Left ventricle myocardium superior (tissue), 1 donor: Measurements from ENCODE around the gene GGN. TPM values are rescaled to one million over a fixed set of nuclear protein-coding genes. Genes with fewer than 3 reads are reported as not detected.
A peak's percentile ranks its signal among the peaks of the same experiment; 100 is the strongest.
"Not testable (repeated sequence)": the region's sequence is repeated elsewhere in the genome, so short reads cannot be mapped to it uniquely, and the experiment has no call there.

Source experiments
- ATAC-seq: fragments of 200-7000 bp; cut with Tn5 transposase; one replicate; pipeline ENCODE4 v1.9.1; 2020; ENCODE audit warnings: mild to moderate bottlenecking, moderate library complexity
- DNase-seq: peaks from one replicate; pipeline ENCODE4 v3.0.0-alpha.2; 2020
- intact Hi-C: fragments of 100-400 bp; cut with micrococcal nuclease; formaldehyde crosslinking; loops from one replicate; pipeline ENCODE4 v1.11.0; 2022
- total RNA-seq: library from RNA; stranded (reverse); fragmentation: NEBNext Ultra II Directional; extraction: Animal tissue kit (Norgen Biotek cat#: 25700); gene quantifications from one replicate; pipeline ENCODE4 v1.2.1, GENCODE V29; 2021
- donor health status: DM: no; HTN: yes; CAD: no; lungs with severe emphysema.

The GGN gene
- total RNA-seq, 1 donor from 2014 or later = 0.15 TPM

GRCh38 chr19:38350883-38351282 is 37.0 kb downstream of the GGN start:
- ATAC-seq (no peak), DNase-seq (no peak)
- intact Hi-C loops = no loop called here

GRCh38 chr19:38346837-38347236 is 41.0 kb downstream of the GGN start:
- no peak for DNase-seq
- intact Hi-C loops = no loop called here
- ATAC-seq = no peak

- no peak for DNase-seq
- intact Hi-C loops = no loop called here
Observed at GRCh38 chr19:38340927-38341326, 46.9 kb downstream of the GGN start.

GRCh38 chr19:38339011-38339410 is 48.8 kb downstream of the GGN start:
- ATAC-seq, DNase-seq, intact Hi-C loops: not testable (repeated sequence)

More at GRCh38 chr19:38340927-38341326, 46.9 kb downstream of the GGN start:
- no peak for ATAC-seq

GRCh38 chr19:38337360-38337653 is 50.5 kb downstream of the GGN start:
- intact Hi-C loops = no loop called here
- no peak for DNase-seq
- ATAC-seq = no peak

GRCh38 chr19:38336638-38337359 is 51.0 kb downstream of the GGN start:
- intact Hi-C loops = no loop called here
- DNase-seq (peak; percentile 96), ATAC-seq (peak; percentile 82)

GRCh38 chr19:38335949-38336637 is 51.7 kb downstream of the GGN start:
- intact Hi-C loops = loop anchor here (2.0 kb wide), 1 partner anchor 95 kb away; no protein-coding TSS in a partner anchor
- peak; percentile 93 for ATAC-seq
- peak; percentile 96 for DNase-seq

Other genes with a start within 250 kb of the GGN start
- gene DPF1, start 163.8 kb downstream of the GGN start, total RNA-seq = 0.40 TPM
- gene PPP1R14A, start 131.7 kb downstream of the GGN start, total RNA-seq = 27.6 TPM
- 9.9 TPM for gene SPINT2, start 123.5 kb downstream of the GGN start, total RNA-seq
- 1.5 TPM for gene C19orf33, start 83.8 kb downstream of the GGN start, total RNA-seq
- gene YIF1B, start 72.1 kb downstream of the GGN start, total RNA-seq = 33.8 TPM
- 5.5 TPM for gene KCNK6, start 68.2 kb downstream of the GGN start, total RNA-seq
- gene CATSPERG, start 52.2 kb downstream of the GGN start, total RNA-seq = 1.2 TPM
- 306 TPM for gene PSMD8, start 13.5 kb downstream of the GGN start, total RNA-seq
- 0.10 TPM for gene SPRED3, start 663 bp upstream of the GGN start, total RNA-seq
- gene FAM98C, start 15.1 kb upstream of the GGN start, total RNA-seq = 11.9 TPM
- gene RASGRP4, start 38.2 kb upstream of the GGN start, total RNA-seq = 1.2 TPM
- 1.1 TPM for gene RYR1, start 45.7 kb upstream of the GGN start, total RNA-seq
- gene MAP4K1, start 229.9 kb upstream of the GGN start, total RNA-seq = 1.8 TPM
- 674 TPM for gene EIF3K, start 231.2 kb upstream of the GGN start, total RNA-seq